B cell (primary cell): ENCODE data around the gene TTC23. TPM values are rescaled to one million over a fixed set of nuclear protein-coding genes. Genes with fewer than 3 reads are reported as not detected.

Experiments used
- ATAC-seq: fragments of 200-7000 bp; cut with Tn5 transposase; one replicate; pipeline ENCODE4 v1.10.0; 2021; ENCODE audit warnings: low read depth, mild to moderate bottlenecking, moderate number of reproducible peaks, moderate library complexity
- CTCF ChIA-PET: fragments of 350-600 bp; sonication (Branson Sonifier 250); formaldehyde crosslinking; loops from one replicate; lab custom pipeline; 2021; ENCODE audit warnings: antibody characterized with exemption, inconsistent platforms; lab: Charles Lee
- POLR2A ChIA-PET: fragments of 350-600 bp; sonication (Branson Sonifier 250); formaldehyde crosslinking; loops from one replicate; lab custom pipeline; 2021; ENCODE audit warnings: antibody characterized with exemption; lab: Charles Lee
- DNase-seq: peaks from one replicate; pipeline ENCODE4 v3.0.0; 2013
- H2AFZ ChIP-seq: 2 replicates; pipeline ENCODE4 v1.6.1; 2012; ENCODE audit warnings: mild to moderate bottlenecking, low read depth, low read length; ENCODE audit not compliant: insufficient read depth, poor library complexity, severe bottlenecking
- H3K27ac ChIP-seq, 2 donors: 1 replicate in 1 of 2; 2 replicates in 1 of 2; pipeline ENCODE4 v1.5.1; 2012 to 2013; ENCODE audit warnings: low read length in 2 of 2, mild to moderate bottlenecking in 2 of 2, moderate library complexity in 1 of 2
- H3K27me3 ChIP-seq, 4 experiments: fragments of 200-600 bp in 1 of 4; sonication (generic) in 1 of 4; replicated peaks in 1 of 4; 1 replicate in 2 of 4; 2 replicates in 2 of 4; pipeline versions ENCODE4 v1.6.1 to v1.7.0; 2013 to 2016; ENCODE audit warnings: low read length in 3 of 4, mild to moderate bottlenecking in 2 of 4, mixed read lengths in 1 of 4, moderate library complexity in 1 of 4; ENCODE audit not compliant: insufficient read depth in 4 of 4, control insufficient read depth in 3 of 4; ENCODE audit errors: control extremely low read depth in 1 of 4
- H3K36me3 ChIP-seq, 2 experiments: replicated peaks in 1 of 2; 1 replicate in 1 of 2; 2 replicates in 1 of 2; pipeline versions ENCODE4 v1.6.1 to v1.7.1; 2013; ENCODE audit warnings: low read length in 1 of 2; ENCODE audit not compliant: insufficient read depth in 2 of 2, control insufficient read depth in 1 of 2; ENCODE audit errors: control extremely low read depth in 1 of 2, extremely low read depth in 1 of 2
- H3K4me1 ChIP-seq, 2 donors: fragments of 200-600 bp in 1 of 2; sonication (generic) in 1 of 2; 1 replicate in 1 of 2; 2 replicates in 1 of 2; pipeline versions ENCODE4 v1.5.1 to v1.6.1; 2013 to 2017; ENCODE audit warnings: low read length in 2 of 2; ENCODE audit not compliant: control insufficient read depth in 2 of 2, insufficient read depth in 2 of 2
- H3K4me2 ChIP-seq: replicated peaks from 2 replicates; pipeline ENCODE3; 2012; ENCODE audit warnings: mild to moderate bottlenecking, low read depth, low read length; ENCODE audit not compliant: poor library complexity, severe bottlenecking
- H3K4me3 ChIP-seq, 5 experiments: fragments of 200-600 bp in 1 of 5; sonication (generic) in 1 of 5; 1 replicate in 3 of 5; 2 replicates in 2 of 5; pipeline versions ENCODE4 v1.5.1 to v1.7.0; 2011 to 2016; ENCODE audit warnings: low read length in 4 of 5, mild to moderate bottlenecking in 4 of 5, low read depth in 2 of 5, control low read depth in 1 of 5, moderate library complexity in 1 of 5; ENCODE audit not compliant: insufficient read depth in 1 of 5; ENCODE audit errors: control extremely low read depth in 1 of 5, extremely low read depth in 1 of 5
- H3K79me2 ChIP-seq: fragments of 200-600 bp; sonication (generic); one replicate; pipeline ENCODE4 v1.6.0; 2016; ENCODE audit warnings: low read length; ENCODE audit not compliant: control insufficient read depth, insufficient read depth
- H3K9ac ChIP-seq: fragments of 200-600 bp; sonication (generic); 2 replicates; pipeline ENCODE4 v1.6.1; 2017; ENCODE audit warnings: mild to moderate bottlenecking, low read length, moderate library complexity
- H3K9me3 ChIP-seq, 3 donors: one replicate each; pipeline versions ENCODE4 v1.6.1 to v1.7.1; 2013; ENCODE audit warnings: low read length in 2 of 3; ENCODE audit not compliant: control insufficient read depth in 2 of 3, insufficient read depth in 1 of 3; ENCODE audit errors: control extremely low read depth in 1 of 3
- H4K20me1 ChIP-seq: 2 replicates; pipeline ENCODE4 v1.6.0; 2012; ENCODE audit warnings: mild to moderate bottlenecking, low read length; ENCODE audit not compliant: insufficient read depth, control insufficient read depth, poor library complexity, severe bottlenecking
- H3K27ac Mint-ChIP-seq: one replicate; pipeline ENCODE4 v1.8.0; 2021; ENCODE audit warnings: mixed read lengths
- H3K27me3 Mint-ChIP-seq: one replicate; pipeline ENCODE4 v1.8.0; 2021; ENCODE audit warnings: mixed read lengths
- H3K4me1 Mint-ChIP-seq: one replicate; pipeline ENCODE4 v1.8.0; 2021; ENCODE audit warnings: mixed read lengths
- H3K4me3 Mint-ChIP-seq: one replicate; pipeline ENCODE4 v1.8.0; 2021; ENCODE audit warnings: mixed read lengths
- H3K9me3 Mint-ChIP-seq: one replicate; pipeline ENCODE4 v1.8.0; 2022; ENCODE audit warnings: mixed read lengths; ENCODE audit not compliant: insufficient read depth
- EZH2 ChIP-seq: IDR thresholded peaks from 2 replicates; pipeline ENCODE4 v1.6.1; 2012; ENCODE audit warnings: borderline replicate concordance, low read depth, mild to moderate bottlenecking, moderate library complexity, low read length; ENCODE audit not compliant: insufficient read depth, poor library complexity, severe bottlenecking
- WGBS: methylation state at CpG from one replicate; pipeline ENCODE4 v1.1.5; 2013; ENCODE audit warnings: missing lambda C conversion rate; ENCODE audit not compliant: insufficient coverage; 5-methylcytosine and 5-hydroxymethylcytosine counted together
- intact Hi-C: fragments of 100-400 bp; cut with micrococcal nuclease; formaldehyde crosslinking; loops from one replicate; pipeline ENCODE4 v1.10.0; 2022
- polyA plus RNA-seq: library from polyadenylated mRNA; depleted of rRNA; stranded (reverse); fragments of >200 nt; gene quantifications from 2 replicates; pipeline ENCODE4 v1.2.3, GENCODE V29; 2012
- total RNA-seq, 2 donors: library from RNA; stranded (reverse); fragments of 120-200 nt in 1 of 2; gene quantifications; 1 replicate in 1 of 2; 2 replicates in 1 of 2; pipeline versions ENCODE4 v1.2.3 to v1.2.4, GENCODE V29; 2013 to 2022
- TF ChIP-seq, protein P1 (sequence below): fragments of 200-600 bp; IDR thresholded peaks from one replicate; pipeline ENCODE4 v1.8.0; 2022; ENCODE audit warnings: antibody characterized with exemption, mild to moderate bottlenecking

TTC23 gene
- total and polyA plus RNA-seq, 2 donors (not counting 1 experiment from before 2014, with no cell fraction given), result 0.15 to 1.9 TPM

DNA sequence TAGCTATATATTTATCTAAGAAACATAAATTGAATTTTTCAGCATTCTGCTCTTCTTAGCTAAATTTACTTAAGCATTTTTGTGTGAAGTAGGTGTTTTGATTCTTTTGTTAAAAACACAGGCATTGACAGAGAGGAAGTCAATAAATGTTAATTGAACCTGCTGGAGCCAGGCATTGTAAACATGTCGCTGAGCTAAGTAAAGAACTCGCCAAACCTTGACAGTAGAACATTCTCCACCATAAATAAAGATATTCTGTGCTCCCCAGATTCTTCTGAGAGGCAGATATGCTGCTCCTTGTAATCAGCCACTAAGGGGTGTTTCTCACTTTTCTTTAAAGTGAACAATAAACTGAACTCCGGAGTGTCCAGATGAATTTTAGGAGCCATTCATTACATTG is 106.1 kb downstream of the TTC23 start:
- H3K4me1 Mint-ChIP-seq, result no peaks in the 10 kb centered on the region
- DNase-seq (no peak), ATAC-seq (no peak)
- Histone ChIP-seq H2AFZ (no peak overlapping the region), H3K79me2 (no peaks in the 10 kb centered on the region), H3K4me3 (no peak overlapping the region), H3K36me3 (no peaks in the 10 kb centered on the region), H3K9ac (no peak overlapping the region), H3K4me2 (no peak overlapping the region), H3K9me3 (no peaks in the 10 kb centered on the region), H3K27me3 (no peaks in the 10 kb centered on the region), H4K20me1 (no peaks in the 10 kb centered on the region), H3K27ac (no peak overlapping the region), H3K4me1 (no peaks in the 10 kb centered on the region)
- intact Hi-C loops, result no loop called here
- WGBS, result no CpG with 5 or more reads among the region's 3 CpGs
- POLR2A ChIA-PET, result no interaction called here
- H3K4me3 Mint-ChIP-seq, result no peak overlapping the region
- CTCF ChIA-PET, result no interaction called here
- H3K27ac Mint-ChIP-seq, result no peak overlapping the region
- H3K27me3 Mint-ChIP-seq, result no peaks in the 10 kb centered on the region
- H3K9me3 Mint-ChIP-seq, result no peaks in the 10 kb centered on the region
- TF ChIP-seq, protein P1, sequence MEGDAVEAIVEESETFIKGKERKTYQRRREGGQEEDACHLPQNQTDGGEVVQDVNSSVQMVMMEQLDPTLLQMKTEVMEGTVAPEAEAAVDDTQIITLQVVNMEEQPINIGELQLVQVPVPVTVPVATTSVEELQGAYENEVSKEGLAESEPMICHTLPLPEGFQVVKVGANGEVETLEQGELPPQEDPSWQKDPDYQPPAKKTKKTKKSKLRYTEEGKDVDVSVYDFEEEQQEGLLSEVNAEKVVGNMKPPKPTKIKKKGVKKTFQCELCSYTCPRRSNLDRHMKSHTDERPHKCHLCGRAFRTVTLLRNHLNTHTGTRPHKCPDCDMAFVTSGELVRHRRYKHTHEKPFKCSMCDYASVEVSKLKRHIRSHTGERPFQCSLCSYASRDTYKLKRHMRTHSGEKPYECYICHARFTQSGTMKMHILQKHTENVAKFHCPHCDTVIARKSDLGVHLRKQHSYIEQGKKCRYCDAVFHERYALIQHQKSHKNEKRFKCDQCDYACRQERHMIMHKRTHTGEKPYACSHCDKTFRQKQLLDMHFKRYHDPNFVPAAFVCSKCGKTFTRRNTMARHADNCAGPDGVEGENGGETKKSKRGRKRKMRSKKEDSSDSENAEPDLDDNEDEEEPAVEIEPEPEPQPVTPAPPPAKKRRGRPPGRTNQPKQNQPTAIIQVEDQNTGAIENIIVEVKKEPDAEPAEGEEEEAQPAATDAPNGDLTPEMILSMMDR, result no peak
- no peak for TF ChIP-seq EZH2

DNA sequence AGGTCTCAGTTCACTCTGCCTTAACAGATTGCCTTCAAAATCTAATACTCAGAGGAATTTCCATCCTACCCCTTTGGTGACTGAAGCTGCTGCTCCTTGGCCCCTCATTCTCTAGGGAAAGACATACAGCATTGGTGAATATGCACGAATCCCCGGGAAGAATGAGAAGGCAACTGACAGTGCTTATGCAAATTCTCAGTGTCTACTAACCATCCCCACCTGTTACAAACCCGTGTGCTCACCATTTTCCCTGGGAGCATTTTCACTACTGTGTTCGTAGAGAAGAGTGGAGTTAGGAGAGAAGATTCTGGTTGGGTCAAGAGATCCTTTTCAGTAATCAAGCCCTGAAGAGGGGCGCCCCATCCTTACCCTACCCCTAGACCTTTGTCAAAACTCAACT is 106.8 kb downstream of the TTC23 start:
- no peak overlapping the region for H2AFZ ChIP-seq
- H3K79me2 ChIP-seq, result no peaks in the 10 kb centered on the region
- ChIA-PET POLR2A (no interaction called here), CTCF (no interaction called here)
- TF ChIP-seq EZH2, result no peak
- TF ChIP-seq, protein P1, result no peak
- no peak overlapping the region for H3K9ac ChIP-seq
- no peaks in the 10 kb centered on the region for H3K9me3 ChIP-seq
- no peaks in the 10 kb centered on the region for H3K4me1 ChIP-seq
- Mint-ChIP-seq H3K4me1 (no peaks in the 10 kb centered on the region), H3K9me3 (no peaks in the 10 kb centered on the region), H3K27ac (no peak overlapping the region), H3K4me3 (no peak overlapping the region), H3K27me3 (no peaks in the 10 kb centered on the region)
- H4K20me1 ChIP-seq, result no peaks in the 10 kb centered on the region
- 60% methylated on average over 1 of the region's 5 CpGs for WGBS
- no peak overlapping the region for H3K4me2 ChIP-seq
- H3K27ac ChIP-seq, result no peak overlapping the region
- no peak for DNase-seq
- no peaks in the 10 kb centered on the region for H3K27me3 ChIP-seq
- ATAC-seq, result no peak
- no peaks in the 10 kb centered on the region for H3K36me3 ChIP-seq
- intact Hi-C loops, result no loop called here
- H3K4me3 ChIP-seq, result no peak overlapping the region
